GM06990 (cell line): ENCODE data around the gene ADGRD1.

Experiments
- DNase-seq: peaks from one replicate; pipeline ENCODE4 v3.0.0-alpha.2; 2011; ENCODE audit not compliant: insufficient read length; ENCODE audit errors: extremely low read depth
- H3K27me3 ChIP-seq: replicated peaks from 2 replicates; pipeline ENCODE4 v1.6.0; 2011; ENCODE audit warnings: low read length; ENCODE audit not compliant: control insufficient read depth, insufficient read depth
- H3K36me3 ChIP-seq: 2 replicates; pipeline ENCODE4 v1.5.1; 2011; ENCODE audit warnings: low read length; ENCODE audit not compliant: control insufficient read depth, insufficient read depth
- H3K4me3 ChIP-seq: replicated peaks from 2 replicates; pipeline ENCODE4 v1.5.1; 2011; ENCODE audit warnings: low read depth, mild to moderate bottlenecking, control low read depth, low read length
- TF ChIP-seq, protein P1 (sequence below): IDR thresholded peaks from 2 replicates; pipeline ENCODE4 v1.5.1; 2011; ENCODE audit warnings: low read length, control low read depth, mild to moderate bottlenecking, inconsistent platforms; ENCODE audit not compliant: insufficient read depth, poor library complexity, severe bottlenecking

The ADGRD1 gene

DNA sequence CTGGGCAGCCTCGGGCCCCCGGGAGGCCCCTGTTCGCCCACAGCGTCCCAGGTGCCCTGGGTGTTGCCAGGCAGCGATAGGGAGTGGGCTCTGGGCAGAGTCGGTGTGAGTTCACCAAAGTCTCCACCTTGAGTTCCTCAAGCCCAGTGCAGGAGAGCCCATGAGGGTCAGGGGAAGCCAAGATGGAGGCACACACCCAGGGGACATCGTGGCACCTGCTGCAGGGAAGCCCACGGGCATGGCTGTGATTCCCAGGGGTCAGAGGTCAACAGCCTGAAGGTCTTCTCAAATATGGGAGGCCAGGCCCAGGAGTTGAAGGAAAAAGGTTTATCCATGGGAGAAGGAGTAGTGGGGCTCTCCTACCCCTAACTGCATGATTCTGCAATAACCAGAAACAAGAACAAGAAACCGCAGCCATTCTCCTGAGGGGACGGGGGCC, 148.8 kb downstream of the ADGRD1 start:
- TF ChIP-seq, protein P1, sequence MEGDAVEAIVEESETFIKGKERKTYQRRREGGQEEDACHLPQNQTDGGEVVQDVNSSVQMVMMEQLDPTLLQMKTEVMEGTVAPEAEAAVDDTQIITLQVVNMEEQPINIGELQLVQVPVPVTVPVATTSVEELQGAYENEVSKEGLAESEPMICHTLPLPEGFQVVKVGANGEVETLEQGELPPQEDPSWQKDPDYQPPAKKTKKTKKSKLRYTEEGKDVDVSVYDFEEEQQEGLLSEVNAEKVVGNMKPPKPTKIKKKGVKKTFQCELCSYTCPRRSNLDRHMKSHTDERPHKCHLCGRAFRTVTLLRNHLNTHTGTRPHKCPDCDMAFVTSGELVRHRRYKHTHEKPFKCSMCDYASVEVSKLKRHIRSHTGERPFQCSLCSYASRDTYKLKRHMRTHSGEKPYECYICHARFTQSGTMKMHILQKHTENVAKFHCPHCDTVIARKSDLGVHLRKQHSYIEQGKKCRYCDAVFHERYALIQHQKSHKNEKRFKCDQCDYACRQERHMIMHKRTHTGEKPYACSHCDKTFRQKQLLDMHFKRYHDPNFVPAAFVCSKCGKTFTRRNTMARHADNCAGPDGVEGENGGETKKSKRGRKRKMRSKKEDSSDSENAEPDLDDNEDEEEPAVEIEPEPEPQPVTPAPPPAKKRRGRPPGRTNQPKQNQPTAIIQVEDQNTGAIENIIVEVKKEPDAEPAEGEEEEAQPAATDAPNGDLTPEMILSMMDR, result no peak
- no peak for DNase-seq
- no peaks in the 10 kb centered on the region for H3K27me3 ChIP-seq
- no peaks in the 10 kb centered on the region for H3K36me3 ChIP-seq
- H3K4me3 ChIP-seq, result no peak overlapping the region

DNA sequence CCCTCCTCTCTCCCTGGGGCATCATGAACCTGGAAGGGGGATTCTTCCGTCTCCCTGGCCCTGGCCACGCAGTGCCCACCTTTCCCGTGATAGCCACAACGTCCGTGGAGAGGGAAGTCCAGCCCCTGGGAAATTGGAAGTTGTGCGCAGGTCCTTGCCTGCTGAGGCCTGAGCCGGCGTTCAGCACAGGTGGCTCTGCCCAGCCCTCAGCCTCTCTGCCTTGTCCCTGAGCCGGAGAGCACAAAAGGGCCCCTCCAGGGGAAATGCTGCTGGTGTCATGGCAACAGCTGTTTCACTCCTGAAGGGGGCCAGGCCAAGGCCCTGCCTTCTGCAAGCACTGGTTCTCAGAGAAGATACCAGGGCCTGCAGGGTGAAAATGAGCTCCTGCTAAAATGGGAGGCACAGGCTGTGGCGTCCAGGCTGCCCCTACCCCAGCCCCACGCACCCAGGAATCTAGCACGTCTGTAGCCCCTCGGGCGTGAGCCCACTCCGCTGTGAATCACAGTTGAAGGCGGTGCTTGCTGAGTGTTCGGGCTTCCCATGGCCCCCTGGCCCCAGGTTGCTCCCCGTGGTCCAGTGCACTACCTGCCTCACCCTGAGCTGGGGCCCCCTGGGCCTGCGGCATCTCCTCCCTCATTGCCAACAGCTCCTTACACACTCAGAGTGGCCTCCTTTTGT, 149.4 kb downstream of the ADGRD1 start:
- TF ChIP-seq, protein P1, result no peak
- Histone ChIP-seq H3K27me3 (no peaks in the 10 kb centered on the region), H3K36me3 (no peaks in the 10 kb centered on the region), H3K4me3 (no peak overlapping the region)
- DNase-seq, result no peak

DNA sequence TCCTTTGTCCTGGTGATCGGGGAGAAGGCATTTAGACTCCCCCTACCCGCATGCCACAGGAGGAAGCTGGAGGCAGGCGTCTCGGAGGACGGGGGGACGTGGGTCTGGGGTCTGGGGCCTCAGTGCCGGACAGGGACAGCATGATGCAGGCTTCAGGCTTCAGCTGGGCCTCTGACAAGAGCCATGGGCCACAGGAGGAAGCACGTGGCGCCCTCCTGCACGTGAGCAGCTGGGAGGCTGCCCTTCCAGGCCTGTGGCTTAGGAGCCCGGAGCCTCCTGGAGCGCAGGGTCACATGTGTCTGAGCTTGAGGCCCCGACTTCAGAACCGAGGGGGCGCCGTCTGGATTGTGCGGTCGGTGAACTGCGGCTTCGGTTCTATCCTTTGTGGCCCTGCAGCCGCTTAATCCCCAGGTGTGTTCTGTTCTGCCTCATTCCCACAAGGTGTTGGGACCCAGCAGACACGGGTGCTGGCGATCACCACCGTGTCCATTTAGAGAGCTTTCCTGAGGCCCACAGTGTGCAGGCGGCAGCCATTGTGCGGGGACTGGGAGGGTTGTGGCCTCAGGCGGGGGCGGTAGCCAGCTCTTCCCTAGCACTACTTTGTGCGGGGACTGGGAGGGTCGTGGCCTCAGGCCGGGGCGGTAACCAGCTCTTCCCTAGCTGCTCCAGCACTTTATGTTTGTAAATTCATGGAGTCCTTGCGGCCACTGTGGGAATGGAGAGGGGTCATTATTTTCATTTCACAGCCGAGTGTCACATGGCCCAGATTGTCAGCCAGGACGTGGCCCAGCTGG, 150.2 kb downstream of the ADGRD1 start:
- Histone ChIP-seq H3K4me3 (no peak overlapping the region), H3K36me3 (no peaks in the 10 kb centered on the region), H3K27me3 (no peaks in the 10 kb centered on the region)
- no peak for DNase-seq
- TF ChIP-seq, protein P1, result no peak

DNA sequence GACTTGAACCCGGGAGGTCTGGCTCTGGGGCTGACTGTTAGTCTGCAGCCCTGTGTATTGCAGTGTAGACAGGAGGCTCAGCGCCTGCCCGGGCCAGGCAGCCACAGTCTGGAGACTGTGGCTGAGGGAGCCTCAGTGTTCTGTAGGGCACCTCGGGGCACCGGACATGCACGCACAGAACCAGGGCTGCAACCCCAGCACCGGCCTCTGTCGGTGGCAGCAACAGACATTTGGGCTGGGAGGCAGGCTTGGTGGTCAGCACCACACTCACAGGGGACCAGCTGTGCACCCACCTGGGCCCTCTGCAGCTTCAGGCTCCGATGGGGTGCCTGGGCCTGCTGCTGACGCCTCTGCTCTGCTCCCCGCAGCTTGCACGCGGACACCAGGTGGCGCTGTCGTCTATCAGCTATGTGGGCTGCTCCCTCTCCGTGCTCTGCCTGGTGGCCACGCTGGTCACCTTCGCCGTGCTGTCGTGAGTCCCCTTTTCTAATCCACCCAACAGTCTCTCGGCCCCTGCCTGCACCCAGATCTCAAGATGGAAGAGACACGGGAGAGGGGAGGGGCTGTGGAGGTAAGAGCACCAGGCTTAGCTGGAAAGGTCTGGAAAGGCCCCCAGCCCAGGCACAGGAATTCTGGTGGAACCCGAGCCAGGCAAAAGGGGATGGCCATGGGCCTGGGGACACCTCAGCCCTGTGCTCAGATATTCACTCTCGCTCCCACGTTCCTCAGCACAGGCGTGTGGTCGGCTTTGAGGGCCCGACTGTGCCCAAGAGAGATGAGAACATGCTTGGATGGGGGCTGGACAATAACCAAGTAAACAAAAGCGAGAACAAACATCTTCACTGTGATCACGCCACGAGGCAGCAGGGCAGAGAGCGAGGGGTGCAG, 151.0 kb downstream of the ADGRD1 start:
- Histone ChIP-seq H3K36me3 (no peaks in the 10 kb centered on the region), H3K27me3 (no peaks in the 10 kb centered on the region), H3K4me3 (no peak overlapping the region)
- TF ChIP-seq, protein P1, result peak; percentile 97
- DNase-seq, result peak; percentile 70

DNA sequence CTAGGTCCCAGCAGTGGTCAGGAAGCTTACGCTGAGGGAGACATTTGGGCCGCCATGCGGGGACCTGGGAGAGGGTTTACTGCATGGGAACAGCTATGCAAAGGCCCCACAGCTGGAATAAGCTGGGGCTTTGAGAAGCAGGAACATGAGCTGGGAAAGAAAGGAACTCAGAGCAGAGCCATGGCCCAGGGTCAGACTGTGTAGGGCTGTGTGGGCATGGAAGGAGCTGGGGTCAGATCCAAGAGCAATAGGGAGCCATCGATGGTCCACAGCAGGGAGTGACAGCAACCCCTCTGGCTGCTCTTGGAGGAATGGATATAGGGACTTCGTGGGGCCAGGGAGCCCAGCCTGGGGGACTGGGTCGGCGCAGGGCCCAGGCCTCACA, 151.6 kb downstream of the ADGRD1 start:
- H3K27me3 ChIP-seq, result no peaks in the 10 kb centered on the region
- H3K36me3 ChIP-seq, result no peaks in the 10 kb centered on the region
- TF ChIP-seq, protein P1, result no peak
- no peak overlapping the region for H3K4me3 ChIP-seq
- DNase-seq, result no peak
